PFSK-1 (cell line): ENCODE results near the gene PHACTR1.

ENCODE experiments used
- FOXP2 ChIP-seq: optimal IDR thresholded peaks from 2 replicates; pipeline ENCODE3; 2011; ENCODE audit warnings: borderline replicate concordance, control low read depth, inconsistent platforms; ENCODE audit not compliant: insufficient read depth; ENCODE audit errors: extremely low read length, extremely low read depth
- POLR2AphosphoS5 ChIP-seq: IDR thresholded peaks from 2 replicates; pipeline ENCODE4 v1.6.1; 2012; ENCODE audit warnings: low read depth, mild to moderate bottlenecking, control low read depth, low read length, moderate library complexity
- SIN3A ChIP-seq: IDR thresholded peaks from 2 replicates; pipeline ENCODE4 v1.6.1; 2012; ENCODE audit warnings: mild to moderate bottlenecking, low read length, moderate library complexity, borderline replicate concordance; ENCODE audit not compliant: insufficient read depth
- TAF1 ChIP-seq: IDR thresholded peaks from 2 replicates; pipeline ENCODE4 v1.6.1; 2012; ENCODE audit warnings: low read length, control low read depth, borderline replicate concordance; ENCODE audit not compliant: insufficient read depth
- TF ChIP-seq, protein P1 (sequence below), 2 experiments: IDR thresholded peaks; 2 replicates each; pipeline versions ENCODE4 v1.6.1 to v1.8.0; 2011 to 2012; ENCODE audit warnings: low read depth in 2 of 2, low read length in 2 of 2, control low read depth in 1 of 2, inconsistent platforms in 1 of 2, mild to moderate bottlenecking in 1 of 2, moderate library complexity in 1 of 2; ENCODE audit not compliant: insufficient read depth in 1 of 2

Gene PHACTR1

DNA sequence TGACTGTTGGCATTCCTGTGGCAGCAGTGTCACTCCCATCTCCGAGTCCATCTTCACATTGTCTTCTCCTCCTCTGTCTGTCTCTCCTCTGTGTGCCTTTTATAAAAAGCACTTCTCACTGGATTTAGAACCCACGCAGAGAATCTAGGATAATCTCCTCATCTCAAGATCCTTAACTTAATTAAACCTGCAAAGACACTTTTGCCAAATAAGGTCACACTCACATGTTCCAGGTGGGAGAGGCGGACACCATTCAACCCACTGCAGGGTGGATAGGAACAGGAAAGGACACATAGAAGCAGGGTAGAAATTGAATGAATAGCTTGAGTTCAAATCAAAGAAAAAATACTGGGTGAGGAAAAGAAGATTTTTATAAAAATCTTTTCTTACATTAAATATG, 292.5 kb downstream of the PHACTR1 start:
- no peak for TF ChIP-seq POLR2AphosphoS5
- TF ChIP-seq, protein P1, sequence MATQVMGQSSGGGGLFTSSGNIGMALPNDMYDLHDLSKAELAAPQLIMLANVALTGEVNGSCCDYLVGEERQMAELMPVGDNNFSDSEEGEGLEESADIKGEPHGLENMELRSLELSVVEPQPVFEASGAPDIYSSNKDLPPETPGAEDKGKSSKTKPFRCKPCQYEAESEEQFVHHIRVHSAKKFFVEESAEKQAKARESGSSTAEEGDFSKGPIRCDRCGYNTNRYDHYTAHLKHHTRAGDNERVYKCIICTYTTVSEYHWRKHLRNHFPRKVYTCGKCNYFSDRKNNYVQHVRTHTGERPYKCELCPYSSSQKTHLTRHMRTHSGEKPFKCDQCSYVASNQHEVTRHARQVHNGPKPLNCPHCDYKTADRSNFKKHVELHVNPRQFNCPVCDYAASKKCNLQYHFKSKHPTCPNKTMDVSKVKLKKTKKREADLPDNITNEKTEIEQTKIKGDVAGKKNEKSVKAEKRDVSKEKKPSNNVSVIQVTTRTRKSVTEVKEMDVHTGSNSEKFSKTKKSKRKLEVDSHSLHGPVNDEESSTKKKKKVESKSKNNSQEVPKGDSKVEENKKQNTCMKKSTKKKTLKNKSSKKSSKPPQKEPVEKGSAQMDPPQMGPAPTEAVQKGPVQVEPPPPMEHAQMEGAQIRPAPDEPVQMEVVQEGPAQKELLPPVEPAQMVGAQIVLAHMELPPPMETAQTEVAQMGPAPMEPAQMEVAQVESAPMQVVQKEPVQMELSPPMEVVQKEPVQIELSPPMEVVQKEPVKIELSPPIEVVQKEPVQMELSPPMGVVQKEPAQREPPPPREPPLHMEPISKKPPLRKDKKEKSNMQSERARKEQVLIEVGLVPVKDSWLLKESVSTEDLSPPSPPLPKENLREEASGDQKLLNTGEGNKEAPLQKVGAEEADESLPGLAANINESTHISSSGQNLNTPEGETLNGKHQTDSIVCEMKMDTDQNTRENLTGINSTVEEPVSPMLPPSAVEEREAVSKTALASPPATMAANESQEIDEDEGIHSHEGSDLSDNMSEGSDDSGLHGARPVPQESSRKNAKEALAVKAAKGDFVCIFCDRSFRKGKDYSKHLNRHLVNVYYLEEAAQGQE (IDR thresholded peaks at IDR 0.05; ENCODE audit: insufficient read depth in 1 of 2, low read depth in 2 of 2, low read length in 2 of 2): no peak
- TF ChIP-seq TAF1: no peak
- TF ChIP-seq FOXP2: no peak
- no peak for TF ChIP-seq SIN3A

DNA sequence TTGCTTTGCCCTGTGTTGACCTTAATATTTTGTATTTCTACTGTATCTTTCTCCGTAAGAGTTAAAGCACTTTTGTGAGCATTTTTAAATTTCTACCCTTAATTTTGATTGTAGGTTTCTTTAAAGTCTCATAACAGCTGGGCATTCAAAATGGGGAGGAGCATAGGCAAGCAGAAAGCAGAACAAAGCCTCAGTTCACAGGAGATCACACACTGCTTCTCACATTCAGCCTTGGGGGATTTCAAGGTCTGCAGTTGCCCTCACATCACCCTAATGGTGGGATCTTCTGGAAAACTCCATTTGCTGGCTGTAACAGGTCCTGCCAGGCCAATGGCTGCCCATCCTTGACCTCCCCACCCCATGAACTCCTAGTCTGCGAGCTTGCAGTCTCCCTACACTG, 292.9 kb downstream of the PHACTR1 start:
- TF ChIP-seq FOXP2: no peak
- TF ChIP-seq, protein P1 (IDR thresholded peaks at IDR 0.05; ENCODE audit: insufficient read depth in 1 of 2, low read depth in 2 of 2, low read length in 2 of 2): no peak
- no peak for TF ChIP-seq SIN3A
- TF ChIP-seq TAF1: no peak

GRCh38 chr6:13011612-13012146, 295.1 kb downstream of the PHACTR1 start:
- TF ChIP-seq, protein P1 (IDR thresholded peaks at IDR 0.05; ENCODE audit: insufficient read depth in 1 of 2, low read depth in 2 of 2, low read length in 2 of 2): no peak
- TF ChIP-seq TAF1 (no peak), POLR2AphosphoS5 (no peak), FOXP2 (no peak), SIN3A (no peak)

DNA sequence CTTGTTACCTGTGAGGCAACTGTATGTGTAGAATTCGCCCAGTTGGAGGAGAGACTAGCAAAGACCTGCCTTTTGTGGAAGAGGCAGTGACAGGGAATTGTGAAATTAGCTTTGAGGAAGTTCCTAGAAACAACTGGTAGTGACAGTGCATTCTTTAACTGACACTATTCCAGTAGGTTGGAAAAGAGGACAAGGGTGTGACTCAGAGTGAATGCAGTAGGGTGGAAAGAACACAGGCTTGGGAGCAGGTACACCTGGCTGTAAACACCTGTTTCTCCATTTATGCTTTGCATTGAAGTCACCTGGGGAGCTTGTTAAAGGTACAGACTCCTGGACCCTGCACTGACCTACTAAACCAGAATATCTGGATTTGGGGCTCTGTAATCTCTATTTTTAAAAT, 295.7 kb downstream of the PHACTR1 start:
- TF ChIP-seq, protein P1 (IDR thresholded peaks at IDR 0.05; ENCODE audit: insufficient read depth in 1 of 2, low read depth in 2 of 2, low read length in 2 of 2): no peak
- no peak for TF ChIP-seq TAF1
- TF ChIP-seq FOXP2: no peak
- TF ChIP-seq SIN3A: no peak
- TF ChIP-seq POLR2AphosphoS5: no peak

GRCh38 chr6:13012977-13013680, 296.6 kb downstream of the PHACTR1 start:
- TF ChIP-seq SIN3A (no peak), FOXP2 (no peak), POLR2AphosphoS5 (no peak), TAF1 (no peak)
- TF ChIP-seq, protein P1 (IDR thresholded peaks at IDR 0.05; ENCODE audit: insufficient read depth in 1 of 2, low read depth in 2 of 2, low read length in 2 of 2): no peak
